Measurements from ENCODE around the gene ASCL2. TPM values are rescaled to one million over a fixed set of nuclear protein-coding genes. Genes with fewer than 3 reads are reported as not detected.

ASCL2 gene
- 1 to 10 TPM in 1 of 4 donors, under 1 TPM in 1, not detected in 2; 0.24 to 2.6 TPM for total RNA-seq

- no peak for TF ChIP-seq CTCF (IDR thresholded peaks at IDR 0.05)
- peak; percentile 20 for DNase-seq (ENCODE audit: low spot score)
- no peak for ATAC-seq (ENCODE audit: low FRiP score)
Measured at GRCh38 chr11:2270322-2271076, at the start of gene ASCL2. ASCL2 (minus strand) TSS chr11:2270588; CDS start chr11:2270332, 256 bp downstream.

- no peak for TF ChIP-seq CTCF (IDR thresholded peaks at IDR 0.05)
- DNase-seq (ENCODE audit: low spot score) (no peak), ATAC-seq (ENCODE audit: low FRiP score) (no peak)
Measured at GRCh38 chr11:2319791-2320472, 49.5 kb upstream of the ASCL2 start.

GRCh38 chr11:2318707-2319106 lies 48.3 kb upstream of the ASCL2 start:
- DNase-seq (ENCODE audit: low spot score), result peak; percentile 21
- no peak for TF ChIP-seq CTCF (IDR thresholded peaks at IDR 0.05)
- no peak for ATAC-seq (ENCODE audit: low FRiP score)

- no peak for TF ChIP-seq CTCF (IDR thresholded peaks at IDR 0.05)
- DNase-seq (ENCODE audit: low spot score), result peak; percentile 6
- no peak for ATAC-seq (ENCODE audit: low FRiP score)
Measured at GRCh38 chr11:2318123-2318522, 47.7 kb upstream of the ASCL2 start.

- ATAC-seq (ENCODE audit: low FRiP score), result no peak
- DNase-seq (ENCODE audit: low spot score), result peak; percentile 13
- TF ChIP-seq CTCF (IDR thresholded peaks at IDR 0.05), result no peak
Measured at GRCh38 chr11:2317354-2318050, 47.1 kb upstream of the ASCL2 start.

GRCh38 chr11:2316963-2317244 lies 46.5 kb upstream of the ASCL2 start:
- no peak for DNase-seq (ENCODE audit: low spot score)
- no peak for TF ChIP-seq CTCF (IDR thresholded peaks at IDR 0.05)
- ATAC-seq (ENCODE audit: low FRiP score), result no peak
